Type B pancreatic cell (in vitro differentiated cells): ENCODE results near the gene ETV6. TPM values are rescaled to one million over a fixed set of nuclear protein-coding genes. Genes with fewer than 3 reads are reported as not detected.
A peak's percentile ranks its signal among the peaks of the same experiment; 100 is the strongest.

Experiments
- DNase-seq: peaks from one replicate; pipeline ENCODE4 v3.0.0; 2021; ENCODE audit warnings: mixed read lengths; ENCODE audit not compliant: unreplicated experiment; ENCODE audit errors: extremely low spot score
- H3K27ac Mint-ChIP-seq: 2 replicates; pipeline ENCODE4 v1.8.0; 2021; ENCODE audit warnings: mild to moderate bottlenecking, mixed read lengths
- H3K27me3 Mint-ChIP-seq: 2 replicates; pipeline ENCODE4 v1.8.0; 2021; ENCODE audit warnings: mixed read lengths
- H3K36me3 Mint-ChIP-seq: 2 replicates; pipeline ENCODE4 v1.8.0; 2021; ENCODE audit warnings: mixed read lengths
- H3K4me1 Mint-ChIP-seq: one replicate; pipeline ENCODE4 v1.8.0; 2021; ENCODE audit warnings: mixed read lengths; ENCODE audit not compliant: unreplicated experiment
- H3K4me3 Mint-ChIP-seq: 2 replicates; pipeline ENCODE4 v1.8.0; 2021; ENCODE audit warnings: mild to moderate bottlenecking, mixed read lengths
- H3K9me3 Mint-ChIP-seq: 2 replicates; pipeline ENCODE4 v1.8.0; 2021; ENCODE audit warnings: mixed read lengths
- long read RNA-seq: library from polyadenylated mRNA; unstranded; transcript quantifications from one replicate; pipeline ENCODE4 v2.0.0, GENCODE V29; 2020
- total RNA-seq: library from RNA; stranded (reverse); gene quantifications from 2 replicates; pipeline ENCODE4 v1.2.1, GENCODE V29; 2021; ENCODE audit warnings: low replicate concordance
- TF ChIP-seq, protein P1 (sequence below): fragments of 200-600 bp; sonication (generic); conservative IDR thresholded peaks from 2 replicates; pipeline ENCODE4 v1.5.0; 2021; ENCODE audit warnings: antibody characterized with exemption, mild to moderate bottlenecking

ETV6 gene
- total RNA-seq, result 26.5 and 47.1 TPM in 2 replicates
- long read RNA-seq, full-length matches to known transcripts, result 4 of 21 reads
- long read RNA-seq, partial matches to known transcripts, result 4 of 21 reads
- long read RNA-seq, other reads (novel, unspliced or antisense), result 13 of 21 reads

DNA sequence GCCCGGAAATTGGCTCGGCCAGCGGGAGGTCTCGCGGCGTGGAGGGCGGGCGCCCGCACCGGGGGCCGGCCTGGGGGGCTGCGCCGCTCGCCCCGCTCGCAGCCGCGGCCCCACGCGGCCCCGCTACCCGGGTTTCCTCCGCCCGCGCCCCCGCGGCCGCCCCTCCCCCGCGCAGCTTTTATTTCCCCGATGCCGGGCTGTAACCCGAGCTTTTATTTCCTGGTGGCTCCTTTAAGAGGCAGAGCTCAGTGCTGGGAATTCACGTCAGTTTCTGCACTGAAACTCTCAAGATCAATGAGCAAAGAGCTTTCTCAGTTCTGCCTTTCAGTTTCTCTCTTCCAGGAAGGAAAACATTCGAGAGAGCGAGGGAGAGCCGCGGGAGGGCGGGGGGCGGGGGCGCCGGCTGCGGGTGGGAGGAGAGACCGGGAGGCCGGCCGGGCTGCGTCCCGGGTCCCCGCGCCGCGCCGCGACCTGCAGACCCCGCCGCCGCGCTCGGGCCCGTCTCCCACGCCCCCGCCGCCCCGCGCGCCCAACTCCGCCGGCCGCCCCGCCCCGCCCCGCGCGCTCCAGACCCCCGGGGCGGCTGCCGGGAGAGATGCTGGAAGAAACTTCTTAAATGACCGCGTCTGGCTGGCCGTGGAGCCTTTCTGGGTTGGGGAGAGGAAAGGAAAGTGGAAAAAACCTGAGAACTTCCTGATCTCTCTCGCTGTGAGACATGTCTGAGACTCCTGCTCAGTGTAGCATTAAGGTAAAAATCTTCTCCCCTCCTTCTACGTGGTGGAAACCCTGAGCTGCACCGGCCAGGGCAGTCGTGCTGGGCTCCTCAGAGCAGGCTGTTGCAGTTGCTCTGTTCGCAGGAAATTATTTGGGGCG is at the start of gene ETV6:
Gene ETV6 (plus strand): TSS at position 262 of the 873 bp plus-strand sequence. CDS start 454 bp downstream, at position 716.
- peak within 1 kb of the TSS; percentile 96 for H3K27ac Mint-ChIP-seq
- no peaks in the 10 kb centered on the region for H3K36me3 Mint-ChIP-seq
- H3K4me1 Mint-ChIP-seq, result peaks cover 19% of the 10 kb centered on the region
- no peaks in the 10 kb centered on the region for H3K9me3 Mint-ChIP-seq
- H3K4me3 Mint-ChIP-seq, result peak within 1 kb of the TSS; percentile 94
- TF ChIP-seq, protein P1, sequence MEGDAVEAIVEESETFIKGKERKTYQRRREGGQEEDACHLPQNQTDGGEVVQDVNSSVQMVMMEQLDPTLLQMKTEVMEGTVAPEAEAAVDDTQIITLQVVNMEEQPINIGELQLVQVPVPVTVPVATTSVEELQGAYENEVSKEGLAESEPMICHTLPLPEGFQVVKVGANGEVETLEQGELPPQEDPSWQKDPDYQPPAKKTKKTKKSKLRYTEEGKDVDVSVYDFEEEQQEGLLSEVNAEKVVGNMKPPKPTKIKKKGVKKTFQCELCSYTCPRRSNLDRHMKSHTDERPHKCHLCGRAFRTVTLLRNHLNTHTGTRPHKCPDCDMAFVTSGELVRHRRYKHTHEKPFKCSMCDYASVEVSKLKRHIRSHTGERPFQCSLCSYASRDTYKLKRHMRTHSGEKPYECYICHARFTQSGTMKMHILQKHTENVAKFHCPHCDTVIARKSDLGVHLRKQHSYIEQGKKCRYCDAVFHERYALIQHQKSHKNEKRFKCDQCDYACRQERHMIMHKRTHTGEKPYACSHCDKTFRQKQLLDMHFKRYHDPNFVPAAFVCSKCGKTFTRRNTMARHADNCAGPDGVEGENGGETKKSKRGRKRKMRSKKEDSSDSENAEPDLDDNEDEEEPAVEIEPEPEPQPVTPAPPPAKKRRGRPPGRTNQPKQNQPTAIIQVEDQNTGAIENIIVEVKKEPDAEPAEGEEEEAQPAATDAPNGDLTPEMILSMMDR, result no peak
- H3K27me3 Mint-ChIP-seq, result no peaks in the 10 kb centered on the region
- peak; percentile 79 for DNase-seq

DNA sequence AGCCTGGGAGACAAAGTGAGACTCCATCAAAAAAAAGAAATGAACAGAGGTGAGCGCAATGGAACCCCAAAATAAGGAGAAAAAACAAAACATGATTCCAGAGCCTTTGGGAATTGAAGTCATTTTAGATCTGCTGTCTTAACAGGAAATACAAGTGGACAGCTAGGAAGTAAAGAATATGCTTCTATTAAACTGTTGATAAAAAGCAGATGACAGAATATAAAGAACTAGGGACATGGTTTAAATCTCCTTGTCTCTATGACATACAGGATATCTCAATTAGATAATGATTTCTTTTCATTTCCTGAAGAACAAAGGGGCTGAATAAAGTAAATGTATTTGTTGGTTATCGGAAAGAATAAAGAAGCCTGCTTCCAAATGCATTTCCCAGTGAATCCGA is 49.3 kb upstream of the ETV6 start:
- DNase-seq, result no peak
- peaks cover 22% of the 10 kb centered on the region for H3K27me3 Mint-ChIP-seq
- H3K4me1 Mint-ChIP-seq, result no peaks in the 10 kb centered on the region
- H3K36me3 Mint-ChIP-seq, result no peaks in the 10 kb centered on the region
- no peaks in the 10 kb centered on the region for H3K9me3 Mint-ChIP-seq
- no peak overlapping the region for H3K4me3 Mint-ChIP-seq
- no peak overlapping the region for H3K27ac Mint-ChIP-seq
- TF ChIP-seq, protein P1, result no peak

DNA sequence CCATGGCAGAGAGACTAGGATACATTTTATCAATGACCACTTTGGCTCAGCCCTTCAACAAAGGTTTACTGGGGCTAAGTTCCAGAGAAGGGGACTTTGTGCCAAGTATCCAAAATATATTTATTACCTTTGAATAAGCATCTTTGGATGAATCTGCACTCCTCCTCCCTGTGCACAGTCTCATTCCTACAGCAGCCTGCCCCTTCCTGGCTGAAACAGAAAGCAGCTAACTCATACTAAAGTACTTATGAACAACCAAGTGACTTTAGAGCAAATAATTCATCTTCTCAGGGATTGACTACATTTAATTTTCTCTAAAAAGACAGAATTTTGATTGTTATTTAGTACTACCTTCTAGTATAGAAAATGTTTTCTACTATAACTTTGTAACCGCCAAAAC is 47.8 kb upstream of the ETV6 start:
- Mint-ChIP-seq H3K27me3 (peaks cover 19% of the 10 kb centered on the region), H3K36me3 (no peaks in the 10 kb centered on the region), H3K27ac (no peak overlapping the region), H3K4me1 (no peaks in the 10 kb centered on the region), H3K9me3 (no peaks in the 10 kb centered on the region), H3K4me3 (no peak overlapping the region)
- no peak for DNase-seq
- TF ChIP-seq, protein P1, result no peak

DNA sequence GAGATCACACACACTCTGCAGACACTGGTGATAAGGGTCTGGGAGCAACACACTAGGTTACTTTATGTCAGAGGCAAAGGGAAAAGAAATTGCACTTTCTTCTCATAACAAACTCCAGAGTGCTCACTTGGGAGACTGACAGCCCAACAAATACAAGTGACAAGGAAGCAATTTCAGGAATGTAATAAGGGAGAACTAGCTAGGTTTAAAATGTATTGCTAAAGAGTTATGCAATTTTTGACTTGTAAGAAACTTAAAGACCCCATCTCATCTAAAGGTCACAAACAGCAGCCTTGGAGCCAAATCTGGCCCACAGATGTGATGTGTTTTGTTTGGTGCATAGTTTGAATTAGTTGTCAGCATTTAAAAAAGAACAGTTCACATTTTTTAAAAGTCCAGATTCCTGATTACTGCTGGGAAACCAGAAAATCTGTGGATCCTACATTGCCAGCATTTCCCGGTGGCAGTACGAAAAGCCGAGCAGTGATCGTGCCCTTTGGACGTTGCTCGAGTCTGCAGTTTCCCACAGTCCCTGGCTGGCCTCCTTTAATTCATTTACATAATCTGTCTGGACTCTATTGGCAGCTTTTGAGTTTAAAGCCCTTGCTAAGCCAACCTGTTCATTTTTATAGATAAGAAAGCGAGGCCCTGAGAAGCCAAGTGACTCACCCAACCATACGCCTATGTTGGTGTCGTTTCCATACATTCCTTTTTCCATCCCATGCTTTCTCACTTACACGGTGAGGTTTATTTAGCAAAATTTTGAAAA is 42.0 kb upstream of the ETV6 start:
- DNase-seq, result no peak
- H3K4me1 Mint-ChIP-seq, result no peaks in the 10 kb centered on the region
- H3K9me3 Mint-ChIP-seq, result no peaks in the 10 kb centered on the region
- H3K27ac Mint-ChIP-seq, result no peak overlapping the region
- TF ChIP-seq, protein P1, result no peak
- H3K36me3 Mint-ChIP-seq, result no peaks in the 10 kb centered on the region
- H3K4me3 Mint-ChIP-seq, result no peak overlapping the region
- peaks cover 20% of the 10 kb centered on the region for H3K27me3 Mint-ChIP-seq

DNA sequence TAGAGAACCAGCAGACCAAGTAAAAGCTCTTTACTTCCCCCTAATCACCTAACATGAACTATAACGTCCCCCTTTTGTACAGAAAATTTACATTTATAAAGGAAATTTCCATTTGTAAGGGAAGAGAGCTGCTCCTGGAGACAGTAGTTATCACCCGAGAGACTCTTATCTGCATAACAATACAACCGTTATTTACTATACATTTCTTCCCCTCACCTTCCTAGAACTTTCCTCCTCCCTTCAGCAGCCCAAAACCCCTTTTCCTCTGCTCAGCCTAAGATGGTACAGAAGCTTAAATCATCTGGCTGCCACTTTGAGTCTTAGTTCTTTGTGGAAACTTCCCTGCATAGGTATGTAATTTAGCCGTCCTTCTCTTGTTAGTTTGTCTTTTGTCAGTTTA is 40.4 kb upstream of the ETV6 start:
- no peak for DNase-seq
- Mint-ChIP-seq H3K27ac (no peak overlapping the region), H3K9me3 (no peaks in the 10 kb centered on the region), H3K36me3 (no peaks in the 10 kb centered on the region), H3K4me1 (no peaks in the 10 kb centered on the region), H3K27me3 (peaks cover 27% of the 10 kb centered on the region), H3K4me3 (no peak overlapping the region)
- TF ChIP-seq, protein P1, result no peak
